Body of pancreas (tissue), 4 donors: ENCODE results near the gene TAS2R50.

ENCODE experiments used
- CTCF ChIP-seq, 7 experiments: fragments of 450-650 bp in 4 of 7; fragments of 200-600 bp in 3 of 7; sonication (generic) in 3 of 7; IDR thresholded peaks; one replicate each; pipeline ENCODE4 v1.5.1; 2016 to 2019; ENCODE audit warnings: antibody characterized with exemption in 7 of 7
- POLR2A ChIP-seq, 3 donors: fragments of 450-650 bp; IDR thresholded peaks; one replicate each; pipeline ENCODE4 v1.6.1; 2016; ENCODE audit warnings: antibody characterized with exemption in 3 of 3, mild to moderate bottlenecking in 2 of 3

- TF ChIP-seq POLR2A (IDR thresholded peaks at IDR 0.05) (no peak), CTCF (IDR thresholded peaks at IDR 0.05) (no peak)
These were observed 20.9 kb upstream of the TAS2R50 start for GRCh38 chr12:11007608-11008007.
